ENCODE data around the gene CXorf58.
"Not testable (repeated sequence)": the region's sequence is repeated elsewhere in the genome, so short reads cannot be mapped to it uniquely, and the experiment has no call there.

CXorf58 gene

DNA sequence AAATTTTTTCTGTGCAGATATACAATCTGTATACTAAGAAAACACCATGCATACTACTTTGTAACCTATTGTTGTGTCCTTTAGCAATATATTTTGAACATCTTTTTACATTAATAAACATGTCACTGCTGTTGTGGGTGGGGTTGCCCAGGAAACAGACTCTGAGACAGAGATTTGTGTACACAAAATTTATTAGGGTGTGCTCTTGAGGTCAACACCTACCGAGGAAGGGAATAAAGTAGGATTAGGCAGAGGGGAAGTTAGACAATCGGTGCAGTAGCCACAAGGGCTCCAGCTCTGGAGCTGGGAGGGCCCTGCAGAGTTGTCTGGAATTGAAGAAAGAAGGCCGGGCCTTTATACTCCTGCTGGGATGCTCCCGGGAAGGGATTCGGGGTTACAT is 56.4 kb downstream of the CXorf58 start:
- DNase-seq: no peak

DNA sequence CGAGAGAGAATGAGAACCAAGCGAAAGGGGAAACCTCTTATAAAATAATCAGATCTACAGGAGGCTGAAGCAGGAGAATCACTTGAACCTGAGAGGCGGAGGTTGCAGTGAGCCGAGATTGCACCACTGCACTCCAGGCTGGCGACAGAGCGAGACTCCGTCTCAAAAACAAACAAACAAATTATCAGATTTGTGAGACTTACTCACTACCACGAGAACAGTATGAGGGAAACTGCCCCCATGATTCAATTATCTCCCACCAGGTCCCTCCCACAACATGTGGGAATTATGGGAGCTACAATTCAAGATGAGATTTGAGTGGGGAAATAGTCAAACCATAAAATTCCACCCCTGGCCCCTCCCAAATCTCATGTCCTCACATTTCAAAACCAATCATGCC is 57.8 kb downstream of the CXorf58 start:
- not testable (repeated sequence) for DNase-seq

DNA sequence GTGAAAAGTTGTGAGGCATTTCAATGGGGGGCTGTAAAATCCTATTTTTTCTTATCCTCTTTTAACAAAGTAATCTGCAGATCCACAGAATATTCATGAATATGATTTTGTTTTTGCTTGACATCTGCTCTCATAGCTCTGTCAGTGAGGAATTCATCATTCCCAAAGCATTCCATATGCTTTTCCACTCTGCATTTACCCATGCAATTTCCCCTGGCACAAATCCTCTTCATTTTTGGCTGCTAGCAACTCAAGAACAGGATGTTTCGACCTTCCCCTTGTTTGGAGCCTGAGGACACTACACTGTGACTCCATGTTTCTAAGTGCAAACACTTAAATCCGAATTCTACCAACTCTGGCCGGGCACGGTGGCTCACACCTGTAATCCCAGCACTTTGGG is 70.7 kb downstream of the CXorf58 start:
- no peak for DNase-seq

DNA sequence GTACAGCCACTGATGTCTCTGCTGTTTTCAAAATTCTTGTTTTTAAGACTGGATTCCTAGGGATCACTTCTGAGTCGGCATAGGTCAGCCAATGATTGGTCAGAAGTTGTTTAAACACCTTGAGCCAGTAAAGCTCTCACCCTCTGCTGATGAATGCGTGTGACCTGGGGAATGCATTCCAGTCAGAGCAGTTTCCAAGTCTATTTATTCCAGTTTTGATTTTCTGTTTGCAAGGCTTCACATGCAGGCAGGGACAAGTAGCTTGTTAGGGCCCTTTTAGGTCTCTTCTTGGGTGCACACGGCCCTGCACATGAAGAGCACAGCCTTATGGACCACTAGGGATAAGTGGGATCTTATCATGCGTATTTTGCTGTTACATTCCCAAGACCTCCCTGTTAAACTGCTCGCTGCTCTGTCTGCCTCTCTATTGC is 72.2 kb downstream of the CXorf58 start:
- no peak for DNase-seq

DNA sequence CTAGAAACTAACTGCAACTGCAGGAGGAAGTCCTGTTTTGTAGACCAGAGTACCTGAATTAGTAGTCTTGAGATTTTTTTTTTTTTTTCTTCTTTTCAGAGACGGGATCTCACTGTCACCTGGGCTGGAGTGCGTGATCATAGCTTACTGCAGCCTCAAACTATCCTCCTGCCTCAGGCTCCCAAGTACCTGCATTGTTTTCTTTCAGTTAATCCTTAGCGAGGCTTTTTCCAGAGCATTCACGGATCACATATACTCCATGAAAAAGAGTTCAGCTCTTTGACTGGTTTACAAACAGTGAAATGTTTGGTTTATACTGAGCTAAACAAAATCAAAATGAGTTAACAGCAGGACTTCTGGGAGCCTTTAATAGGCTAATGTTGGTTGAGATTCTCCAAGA is 73.4 kb downstream of the CXorf58 start:
- DNase-seq: no peak

DNA sequence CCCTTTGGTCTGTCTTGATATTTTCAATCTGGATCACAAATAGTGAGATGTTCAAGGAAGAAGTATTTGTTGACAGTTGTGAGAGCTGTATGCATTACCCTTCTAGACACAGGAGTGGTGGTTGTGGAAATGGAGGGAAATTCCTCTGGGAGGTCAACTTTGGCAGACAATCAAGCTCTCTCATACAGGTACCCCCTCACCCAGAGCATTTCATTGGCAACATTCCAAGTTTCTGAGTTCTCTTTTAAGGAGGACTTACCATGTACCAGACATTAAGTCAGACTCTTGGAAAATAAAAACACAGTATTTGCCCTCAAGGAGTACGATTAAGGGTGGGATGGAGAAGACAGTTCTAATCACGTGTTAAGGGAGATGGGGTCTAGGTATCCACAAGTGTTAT is 73.9 kb downstream of the CXorf58 start:
- DNase-seq: no peak

DNA sequence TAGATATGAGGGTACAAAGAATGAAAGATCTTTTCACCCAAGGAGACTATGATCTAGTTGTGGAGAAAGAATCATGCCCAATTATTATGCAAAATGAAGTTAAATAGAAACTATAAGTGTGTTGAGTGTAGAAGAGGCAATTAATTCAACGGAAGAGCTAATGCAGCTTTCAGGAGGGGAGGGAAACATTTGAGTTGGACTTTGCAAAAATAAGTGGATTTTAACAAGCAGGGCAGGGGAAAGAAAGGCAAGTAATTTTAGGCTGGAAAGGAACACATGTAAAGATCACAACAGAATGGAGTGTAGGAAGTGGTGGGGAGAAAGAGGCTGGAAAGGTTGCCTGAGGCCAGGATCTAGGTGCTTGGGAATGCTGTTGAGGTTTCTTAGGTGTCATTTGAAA is 75.1 kb downstream of the CXorf58 start:
- DNase-seq: no peak
